Trophoblast cell (in vitro differentiated cells and primary cell): ENCODE data around the gene CCNG1.
"Not testable (repeated sequence)": the region's sequence is repeated elsewhere in the genome, so short reads cannot be mapped to it uniquely, and the experiment has no call there.

Source experiments
- DNase-seq, 2 donors: peaks; one replicate each; pipeline ENCODE4 v3.0.0-alpha.2; 2016
- H2AFZ ChIP-seq: 2 replicates; pipeline ENCODE4 v1.6.1; 2013; ENCODE audit warnings: low read length, moderate library complexity, mild to moderate bottlenecking; ENCODE audit not compliant: insufficient read depth, poor library complexity
- H2AK5ac ChIP-seq: 2 replicates; pipeline ENCODE4 v1.6.1; 2013; ENCODE audit warnings: mild to moderate bottlenecking, low read length
- H2BK120ac ChIP-seq: 2 replicates; pipeline ENCODE4 v1.6.1; 2013; ENCODE audit warnings: low read length, mild to moderate bottlenecking, moderate library complexity; ENCODE audit not compliant: insufficient read depth, poor library complexity
- H2BK12ac ChIP-seq: 2 replicates; pipeline ENCODE4 v1.6.1; 2013; ENCODE audit warnings: mild to moderate bottlenecking, low read length, moderate library complexity
- H2BK5ac ChIP-seq: 2 replicates; pipeline ENCODE4 v1.6.1; 2013; ENCODE audit warnings: low read length, low read depth, moderate library complexity, mild to moderate bottlenecking; ENCODE audit not compliant: poor library complexity
- H3K14ac ChIP-seq: 2 replicates; pipeline ENCODE4 v1.6.1; 2013; ENCODE audit warnings: mild to moderate bottlenecking, low read length
- H3K18ac ChIP-seq: 2 replicates; pipeline ENCODE4 v1.6.1; 2013; ENCODE audit warnings: mild to moderate bottlenecking, low read length
- H3K23ac ChIP-seq: 2 replicates; pipeline ENCODE4 v1.6.1; 2013; ENCODE audit warnings: low read length
- H3K27ac ChIP-seq: 2 replicates; pipeline ENCODE4 v1.5.1; 2013; ENCODE audit warnings: low read depth, mild to moderate bottlenecking, inconsistent platforms, low read length, moderate library complexity
- H3K27me3 ChIP-seq: 2 replicates; pipeline ENCODE4 v1.6.1; 2013; ENCODE audit warnings: inconsistent platforms, mild to moderate bottlenecking, low read length, moderate library complexity; ENCODE audit not compliant: insufficient read depth
- H3K36me3 ChIP-seq, 2 experiments: 1 replicate in 1 of 2; 2 replicates in 1 of 2; pipeline ENCODE4 v1.6.1; 2013; ENCODE audit warnings: low read length in 2 of 2, mild to moderate bottlenecking in 2 of 2, moderate library complexity in 1 of 2; ENCODE audit not compliant: insufficient read depth in 2 of 2, control insufficient read depth in 1 of 2
- H3K4ac ChIP-seq: 2 replicates; pipeline ENCODE4 v1.6.1; 2013; ENCODE audit warnings: low read depth, mild to moderate bottlenecking, low read length, moderate library complexity
- H3K4me1 ChIP-seq, 2 experiments: 1 replicate in 1 of 2; 2 replicates in 1 of 2; pipeline ENCODE4 v1.6.1; 2013; ENCODE audit warnings: low read length in 2 of 2, mild to moderate bottlenecking in 2 of 2, moderate library complexity in 1 of 2; ENCODE audit not compliant: insufficient read depth in 2 of 2, control insufficient read depth in 1 of 2
- H3K4me2 ChIP-seq: 2 replicates; pipeline ENCODE4 v1.6.1; 2013; ENCODE audit warnings: inconsistent platforms, mild to moderate bottlenecking, low read length, moderate library complexity
- H3K4me3 ChIP-seq: 2 replicates; pipeline ENCODE4 v1.5.1; 2013; ENCODE audit warnings: mild to moderate bottlenecking, low read depth, low read length, inconsistent platforms
- H3K79me1 ChIP-seq: one replicate; pipeline ENCODE4 v1.6.1; 2013; ENCODE audit warnings: low read length
- H3K79me2 ChIP-seq: 2 replicates; pipeline ENCODE4 v1.6.1; 2013; ENCODE audit warnings: low read length, mild to moderate bottlenecking; ENCODE audit not compliant: control insufficient read depth, insufficient read depth, poor library complexity
- H3K9ac ChIP-seq: 2 replicates; pipeline ENCODE4 v1.6.1; 2013; ENCODE audit warnings: mild to moderate bottlenecking, low read length
- H3K9me3 ChIP-seq: 2 replicates; pipeline ENCODE4 v1.6.1; 2013; ENCODE audit warnings: low read depth, mild to moderate bottlenecking, control low read depth, inconsistent platforms, low read length; ENCODE audit not compliant: insufficient read depth
- H4K12ac ChIP-seq: 2 replicates; pipeline ENCODE4 v1.6.1; 2013; ENCODE audit warnings: low read depth, mild to moderate bottlenecking, low read length, moderate library complexity
- H4K8ac ChIP-seq: 2 replicates; pipeline ENCODE4 v1.6.1; 2013; ENCODE audit warnings: low read depth, mild to moderate bottlenecking, low read length, moderate library complexity
- H4K91ac ChIP-seq: one replicate; pipeline ENCODE4 v1.6.1; 2013; ENCODE audit warnings: low read depth, mild to moderate bottlenecking, low read length, moderate library complexity
- WGBS: extraction: QIAGEN DNeasy Blood & Tissue Kit; methylation state at CpG from one replicate; pipeline ENCODE4 v1.1.7; 2013; ENCODE audit warnings: missing lambda C conversion rate; ENCODE audit not compliant: insufficient read length, insufficient coverage; ENCODE audit errors: extremely low coverage; 5-methylcytosine and 5-hydroxymethylcytosine counted together

Gene CCNG1

GRCh38 chr5:163415673-163416072, 21.7 kb upstream of the CCNG1 start:
- H3K27me3 ChIP-seq, H3K79me1 ChIP-seq, H3K18ac ChIP-seq, H2BK12ac ChIP-seq, H4K12ac ChIP-seq, H3K4me3 ChIP-seq, H3K36me3 ChIP-seq, H3K9ac ChIP-seq, H4K91ac ChIP-seq, H2BK5ac ChIP-seq, H4K8ac ChIP-seq, DNase-seq, H3K79me2 ChIP-seq, H2AFZ ChIP-seq, H2BK120ac ChIP-seq, H2AK5ac ChIP-seq, H3K9me3 ChIP-seq, H3K4ac ChIP-seq, H3K27ac ChIP-seq, H3K4me1 ChIP-seq, H3K4me2 ChIP-seq, H3K14ac ChIP-seq, H3K23ac ChIP-seq: not testable (repeated sequence)
- WGBS: no CpG with 5 or more reads among the region's 15 CpGs

DNA sequence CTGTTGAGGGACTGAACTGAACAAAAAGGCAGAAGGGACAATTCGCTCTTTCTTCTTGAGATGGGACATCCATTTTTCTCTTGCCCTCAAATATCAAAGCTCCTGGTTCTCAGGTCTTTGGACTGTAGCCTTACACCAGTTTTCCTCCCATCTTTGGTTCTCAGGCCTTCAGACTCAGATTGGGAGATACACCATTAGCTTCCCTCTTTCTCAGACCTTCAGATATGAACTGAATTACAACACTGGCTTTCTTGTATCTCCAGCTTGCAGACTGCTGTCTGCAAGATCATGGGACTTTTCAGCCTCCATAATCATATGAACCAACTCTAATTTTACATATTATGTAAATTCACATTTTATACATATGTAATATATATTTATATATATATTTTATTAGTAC, 12.6 kb upstream of the CCNG1 start:
- no peak overlapping the region for H4K91ac ChIP-seq
- H3K4me1 ChIP-seq: no peaks in the 10 kb centered on the region
- H3K36me3 ChIP-seq: no peaks in the 10 kb centered on the region
- no peak overlapping the region for H3K4me3 ChIP-seq
- no peak overlapping the region for H2BK12ac ChIP-seq
- H3K27me3 ChIP-seq: no peaks in the 10 kb centered on the region
- H3K79me2 ChIP-seq: no peaks in the 10 kb centered on the region
- no peak for DNase-seq
- no peak overlapping the region for H3K27ac ChIP-seq
- no peak overlapping the region for H3K9ac ChIP-seq
- no peak overlapping the region for H2AK5ac ChIP-seq
- H3K18ac ChIP-seq: no peak overlapping the region
- WGBS: no CpG with 5 or more reads among the region's 1 CpG
- H3K9me3 ChIP-seq: no peaks in the 10 kb centered on the region
- no peak overlapping the region for H3K4ac ChIP-seq
- H3K79me1 ChIP-seq: no peaks in the 10 kb centered on the region
- no peak overlapping the region for H2BK5ac ChIP-seq
- H3K4me2 ChIP-seq: no peak overlapping the region
- no peak overlapping the region for H3K23ac ChIP-seq
- no peak overlapping the region for H2BK120ac ChIP-seq
- H2AFZ ChIP-seq: no peak overlapping the region
- H4K8ac ChIP-seq: no peak overlapping the region
- H3K14ac ChIP-seq: no peak overlapping the region
- no peak overlapping the region for H4K12ac ChIP-seq

DNA sequence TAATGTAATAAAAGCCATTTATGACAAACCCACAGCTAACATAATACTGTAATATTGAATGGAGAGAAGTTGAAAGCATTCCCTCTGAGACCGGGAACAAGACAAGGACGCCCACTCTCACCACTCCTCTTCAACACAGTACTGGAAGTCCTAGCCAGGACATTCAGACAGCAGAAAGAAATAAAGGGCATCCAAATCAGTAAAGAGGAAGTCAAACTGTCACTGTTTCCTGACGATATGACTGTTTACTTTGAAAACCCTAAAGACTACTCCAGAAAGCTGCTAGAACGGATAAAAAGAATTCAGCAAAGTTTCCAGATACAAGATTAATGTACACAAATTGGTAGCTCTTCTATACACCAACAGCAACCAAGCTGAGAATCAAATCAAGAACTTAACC, 11.3 kb upstream of the CCNG1 start:
- H3K9ac ChIP-seq, H3K4ac ChIP-seq, H3K4me1 ChIP-seq, H2BK120ac ChIP-seq, H3K23ac ChIP-seq, H2AFZ ChIP-seq, DNase-seq, H3K4me3 ChIP-seq, H4K12ac ChIP-seq, H3K14ac ChIP-seq, H2BK12ac ChIP-seq, H3K18ac ChIP-seq, H4K8ac ChIP-seq, H3K36me3 ChIP-seq, H3K27me3 ChIP-seq, H2AK5ac ChIP-seq, H4K91ac ChIP-seq, H3K79me2 ChIP-seq, H3K27ac ChIP-seq, H2BK5ac ChIP-seq, H3K9me3 ChIP-seq, H3K4me2 ChIP-seq, H3K79me1 ChIP-seq: not testable (repeated sequence)
- no CpG with 5 or more reads among the region's 4 CpGs for WGBS

DNA sequence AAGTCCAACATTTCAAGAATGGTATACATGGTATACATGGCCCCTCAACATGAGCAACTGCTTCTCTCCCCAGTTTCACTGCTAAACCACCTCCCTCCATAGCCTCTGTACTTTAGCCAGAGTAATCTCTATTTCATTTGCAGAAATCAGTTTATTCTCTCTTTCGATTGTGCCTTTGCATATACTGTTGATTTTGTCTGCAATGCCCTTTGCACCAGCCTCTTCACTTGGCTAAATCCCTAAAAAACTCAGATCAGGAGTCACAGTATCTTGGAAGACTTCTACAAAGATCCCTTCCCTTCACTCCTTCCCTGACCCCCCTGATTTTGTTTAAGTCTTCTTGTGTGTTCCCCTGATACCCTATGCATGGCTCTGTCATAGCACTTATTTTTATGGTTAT, 4.9 kb upstream of the CCNG1 start:
- Histone ChIP-seq H3K79me2 (peaks cover under 1% of the 10 kb centered on the region), H3K4me1 (no peaks in the 10 kb centered on the region), H3K36me3 (no peaks in the 10 kb centered on the region), H4K8ac (no peak overlapping the region), H3K14ac (no peak overlapping the region), H3K9ac (no peak overlapping the region), H3K4ac (no peak overlapping the region), H2BK5ac (no peak overlapping the region), H3K4me3 (no peak overlapping the region), H3K27me3 (no peaks in the 10 kb centered on the region), H2AFZ (no peak overlapping the region), H2AK5ac (no peak overlapping the region), H3K79me1 (peaks cover 1% of the 10 kb centered on the region), H2BK12ac (no peak overlapping the region), H4K91ac (no peak overlapping the region), H3K27ac (no peak overlapping the region), H4K12ac (no peak overlapping the region), H3K18ac (no peak overlapping the region), H3K4me2 (no peak overlapping the region), H3K9me3 (peaks cover under 1% of the 10 kb centered on the region), H3K23ac (no peak overlapping the region), H2BK120ac (no peak overlapping the region)
- DNase-seq: no peak
- WGBS: no CpG with 5 or more reads among the region's 1 CpG
